NCI-H510A treated with DMSO at 0.1 percent for 48 hours (cell line): Measurements from ENCODE around the gene TENT5C.

Experiments
- DNase-seq: peaks from one replicate; lab custom pipeline; 2025; lab: John Stamatoyannopoulos, UW

Gene TENT5C

DNA sequence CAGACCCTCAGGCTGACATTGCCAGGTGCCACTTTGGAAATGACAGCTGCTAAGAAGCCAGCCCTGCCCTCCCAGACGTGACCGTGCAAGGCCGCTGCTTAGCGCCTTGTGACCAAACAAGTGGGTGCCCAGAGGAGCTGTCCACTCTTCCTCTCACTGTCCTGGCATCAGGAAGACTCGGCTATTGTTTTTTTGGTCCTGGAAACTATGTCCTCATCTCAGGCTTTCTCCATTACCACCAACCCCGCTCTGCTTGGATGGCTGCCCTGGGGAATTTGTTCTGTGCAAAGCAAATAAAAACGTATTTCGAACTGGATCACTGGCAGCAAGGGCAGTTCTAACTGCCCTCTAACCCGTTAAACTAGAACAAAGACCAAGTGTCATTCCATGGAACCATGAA, 13.7 kb upstream of the TENT5C start:
- DNase-seq: no peak

DNA sequence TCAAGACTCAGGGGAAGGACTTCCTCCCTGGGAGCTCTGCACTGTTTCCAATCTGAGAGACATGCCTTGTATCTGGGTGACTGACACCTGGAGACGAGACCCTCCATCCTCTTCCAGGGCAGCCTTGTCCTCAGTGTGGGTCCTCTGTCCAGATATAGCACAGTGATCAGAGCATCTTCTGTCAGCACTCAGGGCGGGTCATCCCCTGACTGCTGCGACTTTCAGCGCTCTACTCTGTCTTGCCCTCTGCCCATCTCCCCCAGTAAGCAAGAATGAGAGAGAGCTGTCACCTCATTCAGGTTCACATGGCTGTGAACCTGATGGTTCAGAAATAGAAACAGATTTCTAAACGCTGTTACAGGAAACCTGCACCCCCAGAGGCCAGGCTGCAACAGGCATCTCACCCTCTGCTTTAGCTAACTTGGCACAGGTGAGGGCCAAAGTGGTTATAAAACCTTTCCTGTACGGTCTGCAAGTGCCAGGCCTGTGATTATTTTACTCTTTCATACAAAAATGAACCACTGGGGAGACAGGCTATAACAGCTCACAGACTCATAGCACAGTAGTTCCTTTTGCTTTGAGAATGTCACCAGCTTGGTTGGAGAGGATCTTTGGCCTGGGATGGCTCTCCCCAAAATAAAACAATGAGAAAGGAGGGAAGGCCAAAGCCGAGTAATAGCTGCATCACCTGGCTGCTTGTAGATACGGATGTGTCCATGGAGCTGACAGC, 11.4 kb upstream of the TENT5C start:
- DNase-seq: no peak

DNA sequence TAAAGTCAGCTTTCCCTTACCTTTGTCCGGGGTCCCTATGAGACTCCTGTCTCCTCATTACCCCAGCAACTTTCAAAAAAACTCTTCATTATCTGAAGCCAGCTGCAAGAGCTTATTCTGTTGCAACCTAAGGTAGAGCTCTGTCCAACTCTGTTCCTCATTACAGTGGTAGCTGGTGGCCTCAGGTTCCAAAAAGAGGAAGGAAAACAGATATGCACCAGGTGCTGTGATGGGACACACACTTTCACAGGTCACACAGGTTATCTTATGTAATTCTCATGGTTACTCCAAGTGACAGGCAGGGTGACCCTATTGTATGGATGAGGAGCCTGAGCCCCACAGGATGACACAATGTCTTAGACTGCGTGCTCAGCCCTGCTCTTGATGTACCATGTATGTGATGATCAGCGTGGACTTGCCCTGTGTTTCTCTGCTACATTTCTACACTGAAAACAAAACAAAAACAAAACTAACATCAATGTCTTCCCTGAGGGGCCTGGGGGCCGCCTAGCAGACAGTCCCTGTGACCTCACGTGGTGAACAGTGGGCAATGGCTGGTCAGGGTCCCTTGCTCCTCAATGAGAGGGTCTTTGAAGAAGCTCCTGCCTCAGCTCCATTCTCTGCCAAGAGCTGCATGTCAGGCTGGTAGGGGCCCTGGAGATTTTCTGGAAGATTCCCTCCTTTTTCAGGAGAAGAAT, 9.7 kb upstream of the TENT5C start:
- DNase-seq: no peak

DNA sequence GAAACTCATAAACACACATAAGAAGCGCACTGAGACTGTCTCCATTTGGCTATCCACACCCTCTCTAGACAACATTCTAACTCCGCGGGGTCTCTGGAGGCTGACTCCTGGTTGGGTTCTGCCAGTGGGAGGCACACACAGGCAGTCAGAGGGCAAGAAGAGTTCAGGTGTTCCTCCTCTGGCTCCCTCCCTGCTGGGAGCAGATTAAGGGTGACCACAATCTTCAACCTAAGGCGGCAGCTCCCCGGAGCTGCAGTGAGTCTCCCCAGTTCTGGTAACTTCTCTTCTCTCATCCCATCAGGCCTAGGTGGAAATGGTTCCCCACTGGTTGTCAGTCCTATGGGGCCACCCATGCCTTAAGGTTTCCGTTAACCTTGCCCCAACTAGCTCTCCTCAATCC, 7.4 kb upstream of the TENT5C start:
- DNase-seq: no peak

DNA sequence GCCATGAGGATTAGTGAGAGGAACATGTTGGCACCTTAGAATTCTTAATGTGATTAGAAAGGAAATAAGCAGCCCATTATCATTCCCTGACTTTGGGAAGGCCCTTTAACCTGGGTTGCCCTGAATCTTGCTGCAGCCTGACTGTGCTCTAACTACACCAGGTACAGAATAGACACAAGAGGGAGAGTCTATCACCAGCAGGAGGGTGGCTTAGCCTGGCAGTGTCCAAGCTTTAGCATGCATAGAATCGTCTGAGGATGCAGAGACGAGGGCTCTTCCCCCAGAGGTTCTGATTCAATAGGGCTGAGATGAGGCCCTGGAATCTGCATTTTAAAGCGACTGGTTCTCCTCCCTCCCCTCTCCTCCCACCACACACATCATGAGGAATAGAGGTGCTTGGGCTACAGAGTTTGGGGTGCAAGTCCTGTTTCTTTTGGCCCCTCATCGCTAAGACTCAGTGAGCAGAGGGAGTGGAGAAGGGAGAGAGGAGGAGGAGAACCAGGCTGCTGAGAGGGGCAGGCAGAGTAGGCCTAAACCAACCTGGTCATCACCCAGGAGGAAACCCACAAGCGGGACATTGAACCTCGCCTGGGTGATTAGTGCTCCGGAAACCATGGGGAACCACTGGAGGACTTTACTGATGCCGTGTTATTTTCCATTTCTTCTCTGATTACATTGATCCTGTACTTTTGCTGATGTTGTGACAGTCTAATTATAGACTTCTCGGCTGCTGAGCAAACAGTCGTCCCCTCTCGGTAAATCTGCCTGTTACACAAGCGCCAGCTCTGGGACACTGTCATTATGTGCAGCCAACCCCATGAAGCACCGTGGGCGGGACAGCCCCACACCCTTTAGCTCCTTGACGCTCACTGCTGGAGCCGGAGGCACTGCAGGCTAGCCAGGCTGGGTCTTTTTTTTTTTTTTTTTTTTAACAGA, 6.3 kb upstream of the TENT5C start:
- DNase-seq: peak; percentile 73

DNA sequence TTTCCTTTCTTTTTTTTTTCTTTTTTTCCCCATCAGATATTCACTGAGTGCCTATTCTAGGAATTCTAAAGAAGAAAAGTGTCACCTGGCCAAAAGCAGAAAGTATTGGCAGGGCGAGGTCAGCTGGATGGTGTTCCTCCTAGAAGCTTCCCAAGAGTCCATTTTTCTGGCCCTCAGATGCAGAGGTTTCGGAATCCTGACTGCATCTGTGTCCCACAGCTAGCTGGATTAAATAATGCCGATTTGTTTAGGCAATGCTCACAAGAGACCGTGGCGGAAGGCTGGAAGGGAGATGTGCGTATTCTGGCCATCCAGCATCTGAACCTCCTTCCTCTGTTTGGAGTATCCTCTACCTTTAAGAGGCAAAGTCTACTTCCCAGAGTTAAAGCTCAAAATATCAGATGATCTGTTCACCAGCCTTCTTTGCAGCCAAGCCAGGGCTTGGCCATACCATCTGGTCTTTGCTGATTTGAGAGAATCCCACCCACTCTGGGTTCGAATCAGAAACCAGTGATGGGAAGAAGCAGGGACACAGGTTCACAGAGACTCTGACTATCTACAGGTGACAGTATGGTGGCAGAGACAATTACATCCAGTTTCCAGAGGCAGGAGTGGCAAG, 5.4 kb upstream of the TENT5C start:
- no peak for DNase-seq

DNA sequence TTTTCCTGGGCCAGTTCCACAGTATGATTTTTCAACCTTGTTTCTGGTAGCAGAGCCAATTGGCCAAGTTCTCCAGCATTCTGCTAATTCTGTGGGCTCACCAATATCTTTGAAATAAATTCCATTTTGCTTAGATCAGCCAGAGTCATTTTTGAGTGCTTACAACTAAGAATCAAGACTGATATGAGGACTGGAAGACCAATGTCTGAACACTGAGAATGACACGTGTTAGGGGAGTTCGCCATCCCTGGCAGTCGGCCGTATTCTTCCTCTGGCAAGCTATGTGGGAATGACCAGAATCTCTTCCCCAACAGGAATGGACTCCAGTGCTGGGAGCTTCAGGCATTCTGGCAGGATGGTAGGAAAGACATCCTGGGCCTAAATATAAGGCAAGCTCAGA, 4.9 kb upstream of the TENT5C start:
- no peak for DNase-seq

DNA sequence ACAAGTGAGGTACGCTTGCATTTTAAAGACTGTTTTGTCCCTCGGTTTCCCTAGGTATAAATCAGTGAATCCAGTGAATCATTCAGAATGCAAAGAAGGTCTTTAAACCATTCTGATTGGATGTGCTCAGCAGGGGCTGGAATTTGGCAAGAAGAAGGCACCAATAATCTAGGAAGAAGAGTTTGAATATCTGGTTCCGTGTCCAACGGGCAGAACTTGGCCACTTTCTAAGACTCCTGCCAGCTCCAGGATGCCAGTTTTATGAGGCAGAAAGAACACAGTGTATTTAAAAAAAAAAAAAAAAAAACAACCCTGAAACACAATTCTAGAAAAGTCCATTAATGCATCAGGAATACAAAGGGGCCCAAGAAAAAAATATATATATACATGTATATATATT, 3.0 kb upstream of the TENT5C start:
- DNase-seq: no peak

DNA sequence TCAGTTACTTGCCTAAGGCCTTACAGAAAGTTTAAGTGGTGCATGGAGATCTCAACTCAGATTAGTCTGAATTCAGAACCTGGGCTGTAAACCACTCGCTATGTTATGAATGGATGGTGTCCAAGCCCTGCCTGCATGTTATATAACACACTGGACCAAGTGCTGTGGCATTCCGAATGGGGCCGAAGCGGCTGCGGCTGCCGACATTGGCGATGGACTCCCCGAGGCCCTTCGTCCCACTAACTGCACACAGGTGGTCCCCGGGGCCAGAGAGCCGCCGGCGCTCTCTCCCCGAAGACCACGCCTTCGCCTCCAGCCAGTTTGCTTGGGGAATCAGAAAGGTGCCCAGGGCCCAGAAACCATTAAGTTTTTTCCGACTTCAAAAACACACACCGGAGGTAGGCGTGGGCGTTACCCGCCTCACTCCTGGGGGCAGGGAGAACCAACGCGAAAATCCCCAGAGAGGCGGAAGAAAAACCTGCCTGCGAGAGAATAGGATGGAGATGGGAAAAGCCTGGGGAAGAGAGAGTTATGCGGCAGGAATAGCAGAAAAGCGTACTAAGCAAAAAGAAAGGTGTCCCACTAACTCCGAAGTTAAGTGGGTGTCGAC, 579 bp upstream of the TENT5C start:
- DNase-seq: peak; percentile 19

DNA sequence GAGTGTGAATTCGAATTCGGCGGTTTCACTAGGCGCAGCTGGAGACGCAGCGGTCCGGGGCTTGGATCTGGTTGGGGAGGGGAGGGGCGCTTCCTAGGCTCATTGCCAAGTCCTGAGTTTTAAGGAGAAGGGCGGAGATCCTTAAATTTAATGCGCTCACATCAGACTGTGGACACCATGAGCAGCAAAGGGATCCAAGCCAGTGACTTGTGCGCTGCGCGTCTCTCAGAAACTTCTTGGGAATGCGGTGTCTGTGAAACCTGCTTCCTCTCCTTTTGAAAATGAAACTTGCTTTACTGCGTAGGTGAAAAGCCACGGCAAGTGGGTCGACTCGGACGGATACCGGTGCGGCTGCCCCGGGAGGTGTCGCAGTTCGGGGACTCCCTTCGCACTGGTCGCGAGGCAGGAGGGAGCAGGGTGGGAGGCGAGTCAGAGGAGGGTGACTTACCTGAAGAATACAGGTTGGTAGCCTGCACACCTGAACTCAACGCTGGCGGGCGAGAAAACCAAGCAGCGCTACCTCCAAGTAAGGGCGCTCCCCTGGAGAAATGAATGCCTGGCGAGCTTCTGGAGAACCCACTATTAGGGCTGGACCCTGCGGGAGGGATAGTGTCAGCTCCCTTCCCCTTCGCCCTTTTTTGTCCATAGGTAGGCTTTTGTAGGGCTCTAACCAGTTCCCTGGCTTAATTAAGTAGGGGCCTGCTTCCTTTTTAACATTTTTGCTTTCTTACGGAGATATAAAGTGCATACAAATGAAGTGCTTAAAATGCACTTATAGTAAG, 992 bp downstream of the TENT5C start:
- DNase-seq: no peak

DNA sequence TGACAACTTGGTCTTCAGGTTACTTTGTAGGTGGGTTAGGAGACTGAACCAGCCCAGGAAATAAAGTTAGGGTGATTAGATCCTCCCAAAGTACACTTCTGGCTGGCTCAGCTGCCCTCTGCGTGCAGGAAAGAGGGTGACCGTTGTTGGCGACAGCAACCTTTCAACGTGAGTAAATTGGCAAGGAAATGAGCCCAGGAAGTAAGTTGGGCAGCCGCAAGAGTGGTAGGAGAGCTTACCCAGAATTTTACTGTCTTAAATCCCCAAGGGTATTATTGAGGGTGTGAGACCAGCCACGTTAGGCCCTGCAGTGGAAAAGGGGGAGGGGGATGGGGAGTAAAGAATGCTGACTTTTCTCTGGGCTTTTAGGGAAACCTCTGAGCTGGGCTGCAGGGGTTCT, 1.6 kb downstream of the TENT5C start:
- no peak for DNase-seq

DNA sequence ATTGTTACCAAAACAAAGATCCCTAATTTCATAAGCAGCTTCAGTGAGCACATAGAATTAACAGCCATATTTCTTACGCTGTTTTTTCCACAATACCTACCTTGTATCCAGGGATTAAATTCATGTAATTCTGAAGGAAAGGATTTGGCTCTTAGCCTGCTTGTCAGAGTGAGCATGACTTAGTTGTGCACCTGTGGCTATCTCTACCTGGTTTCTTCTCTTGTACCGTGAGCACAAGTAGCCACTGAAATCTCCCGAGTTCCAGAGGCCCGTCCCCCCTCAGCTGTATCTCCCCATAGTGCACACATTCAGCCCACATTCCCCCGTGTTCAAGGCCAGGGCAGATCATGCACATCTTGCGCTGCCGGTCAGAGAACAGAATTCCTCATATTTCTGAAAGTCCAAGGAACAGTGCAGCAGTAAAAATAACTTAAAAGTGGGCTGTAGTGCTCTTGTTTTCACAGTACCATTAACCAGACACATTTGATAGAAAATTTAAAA, 2.3 kb downstream of the TENT5C start:
- DNase-seq: no peak

DNA sequence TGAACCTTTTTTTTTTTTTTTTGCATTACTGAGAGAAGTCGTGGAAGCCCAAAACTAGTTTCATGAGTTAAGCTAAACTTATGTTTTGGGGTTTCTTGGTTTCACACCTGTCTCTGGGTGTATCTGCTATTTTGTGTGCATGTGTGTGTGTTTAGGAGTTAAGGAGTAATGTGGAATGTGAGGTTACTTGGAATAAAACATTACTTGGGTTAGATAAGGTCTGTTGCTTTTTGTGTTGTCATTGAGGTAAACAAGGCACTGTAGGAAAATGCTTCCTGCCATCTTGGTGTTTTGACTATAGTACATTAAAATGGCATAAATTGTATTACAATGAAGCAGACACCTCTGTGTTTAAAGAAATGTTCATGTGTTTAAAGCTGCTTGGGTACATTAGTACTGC, 2.9 kb downstream of the TENT5C start:
- no peak for DNase-seq

DNA sequence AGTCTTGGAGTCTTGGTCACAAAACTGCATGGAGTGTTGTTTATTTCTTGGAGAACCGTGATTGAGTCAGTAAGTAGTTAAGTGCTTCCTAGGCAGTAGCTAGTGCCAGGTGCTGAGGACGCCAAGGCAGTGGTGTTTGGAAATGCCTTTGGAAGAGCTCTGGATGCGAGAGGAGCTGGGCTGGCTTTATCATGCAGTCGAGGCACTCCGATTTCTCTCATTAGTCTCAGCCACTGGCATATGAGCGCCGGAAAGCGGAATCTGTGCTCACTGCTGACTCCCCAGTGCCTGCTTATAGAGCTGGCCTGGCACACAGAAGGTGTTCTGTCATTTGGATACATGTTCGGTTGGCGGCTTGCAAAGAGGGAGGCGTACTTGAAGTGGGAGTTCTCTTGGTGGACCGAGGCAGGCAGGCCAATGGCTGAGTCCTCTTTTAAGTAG, 3.6 kb downstream of the TENT5C start:
- DNase-seq: no peak

DNA sequence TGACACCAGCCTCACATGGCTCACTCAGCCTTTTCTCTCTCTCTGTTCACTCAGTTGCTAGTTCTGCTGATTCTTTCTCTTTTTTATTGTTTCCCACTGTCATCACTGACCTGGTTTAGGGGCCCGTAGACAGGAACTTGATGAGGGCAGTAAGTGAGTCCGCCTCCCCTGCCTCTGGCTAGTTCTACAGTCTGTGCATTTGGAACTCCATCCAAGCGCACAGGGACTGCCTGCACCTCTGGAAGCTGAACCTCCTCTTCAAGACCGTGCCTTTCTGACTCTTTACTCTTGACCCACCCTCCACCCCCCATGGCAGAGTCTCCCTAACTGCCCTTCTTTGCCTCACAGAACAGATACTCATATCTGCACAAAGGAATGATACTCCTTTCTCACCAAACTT, 4.2 kb downstream of the TENT5C start:
- no peak for DNase-seq

DNA sequence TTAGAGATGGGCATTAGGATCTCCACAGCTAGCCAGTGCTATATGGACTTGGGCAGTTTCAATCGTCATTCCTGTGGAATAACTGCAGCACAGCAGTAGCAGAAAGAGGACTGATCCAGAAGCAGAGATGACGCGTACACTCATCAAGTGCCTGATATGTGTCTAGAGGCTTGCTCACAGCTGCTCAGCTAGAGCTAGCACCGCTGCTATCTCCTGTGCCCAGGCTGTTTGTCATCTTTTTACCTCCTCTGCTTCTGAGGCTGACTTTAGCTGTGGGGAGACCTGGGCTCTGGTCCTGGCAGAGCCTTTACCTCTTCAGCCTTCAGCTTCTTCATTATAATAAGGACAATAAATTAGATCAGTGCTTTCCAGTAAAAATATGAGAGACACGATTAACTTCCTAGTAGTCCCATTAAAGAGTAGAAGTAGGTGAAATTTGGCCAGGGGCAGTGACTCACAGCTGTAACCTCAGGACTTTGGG, 5.3 kb downstream of the TENT5C start:
- DNase-seq: no peak

DNA sequence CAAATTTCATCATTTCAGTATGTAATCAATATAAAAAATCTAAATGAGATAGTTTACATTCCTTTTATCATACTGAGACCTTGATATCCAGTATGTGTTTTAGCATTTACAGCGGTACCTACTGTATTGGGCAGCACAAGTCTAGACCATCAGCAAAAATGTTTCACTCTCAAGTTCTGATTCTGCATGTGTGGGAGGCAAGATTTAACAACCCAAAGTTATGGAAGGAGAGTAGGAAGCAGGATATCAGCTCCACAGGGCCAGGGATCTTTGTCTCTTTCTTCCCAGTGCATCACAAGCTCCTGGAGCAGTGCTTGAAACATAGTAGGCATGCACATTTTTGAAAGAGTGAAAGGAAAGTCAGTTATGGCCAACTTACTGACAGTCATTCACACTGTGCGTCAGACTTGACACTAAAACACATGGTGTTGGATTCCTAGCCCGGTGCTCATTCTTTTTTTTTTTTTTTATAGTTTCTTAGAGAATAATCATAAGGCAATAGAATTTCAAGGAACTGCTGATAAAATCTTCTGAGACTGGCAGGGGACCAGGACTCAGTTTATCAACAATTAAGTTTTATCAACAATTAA, 6.1 kb downstream of the TENT5C start:
- DNase-seq: no peak

DNA sequence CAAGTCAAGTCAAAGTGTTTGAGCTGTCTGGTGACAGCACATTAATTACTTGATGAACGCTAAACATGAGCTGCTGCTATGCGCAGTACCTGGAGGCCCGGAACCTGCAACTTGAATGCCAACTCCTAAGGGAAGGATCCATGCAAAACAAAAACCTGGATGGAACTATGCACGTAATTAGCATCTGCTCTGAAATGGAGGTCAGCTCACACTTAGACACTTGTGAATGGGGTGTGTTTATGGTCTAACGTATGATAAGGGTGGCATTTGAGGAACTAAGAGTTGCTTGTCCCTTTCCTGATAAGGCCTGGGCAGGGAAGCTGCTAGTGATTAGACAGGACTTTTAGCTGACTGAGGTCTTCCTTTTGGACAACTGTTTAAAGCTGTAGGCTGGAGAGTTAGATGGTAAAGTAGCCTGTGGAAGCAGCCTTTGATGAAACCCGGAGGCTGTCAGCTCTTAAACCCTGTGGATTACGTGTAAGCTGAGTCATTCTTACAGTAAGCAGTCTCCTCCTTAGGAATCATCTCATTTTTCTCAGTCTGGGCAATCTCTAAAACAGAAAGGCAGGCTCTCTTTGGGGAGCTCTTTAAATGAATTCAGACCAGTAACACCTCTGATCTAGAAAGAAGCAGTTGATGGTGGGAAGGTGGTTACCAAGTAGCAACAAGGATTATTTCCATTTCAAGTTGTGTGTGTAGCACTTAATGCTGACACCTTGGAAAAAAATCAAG, 6.8 kb downstream of the TENT5C start:
- no peak for DNase-seq

DNA sequence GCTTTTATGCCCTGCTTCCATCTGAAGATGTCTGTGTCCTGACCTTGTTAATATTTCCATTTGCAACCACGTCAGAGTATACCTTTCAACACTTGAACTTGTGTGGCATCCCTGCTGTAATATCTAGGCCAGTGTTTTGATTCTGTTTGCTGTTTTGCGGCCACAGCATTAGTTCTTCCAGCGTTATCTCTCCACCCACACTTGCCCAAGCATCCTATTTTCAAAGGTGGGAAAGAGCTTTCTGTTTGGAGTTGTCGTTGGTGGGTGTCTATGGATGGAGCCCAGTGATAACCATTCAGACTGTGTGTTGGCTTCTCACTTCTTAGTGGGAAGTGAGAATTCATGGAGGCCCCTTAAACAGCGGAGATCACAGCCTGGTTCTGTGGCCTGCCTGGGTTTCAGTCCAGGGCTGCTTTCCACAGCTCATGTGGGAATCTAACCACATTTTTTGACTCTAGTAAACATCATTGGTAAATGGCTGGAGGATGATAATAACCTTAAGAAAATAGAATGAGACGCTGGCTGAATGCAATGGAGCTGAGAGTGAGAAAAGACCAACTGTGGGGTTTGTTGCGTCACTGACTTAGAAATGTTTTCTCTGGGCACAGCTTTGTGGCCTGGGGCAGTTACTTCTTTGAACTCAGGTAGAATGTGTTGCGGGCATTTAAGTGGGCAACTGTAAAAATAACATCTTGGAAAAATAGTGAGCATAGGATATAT, 7.6 kb downstream of the TENT5C start:
- no peak for DNase-seq
